ENCODE measurements around the gene TEDC2.

DNA sequence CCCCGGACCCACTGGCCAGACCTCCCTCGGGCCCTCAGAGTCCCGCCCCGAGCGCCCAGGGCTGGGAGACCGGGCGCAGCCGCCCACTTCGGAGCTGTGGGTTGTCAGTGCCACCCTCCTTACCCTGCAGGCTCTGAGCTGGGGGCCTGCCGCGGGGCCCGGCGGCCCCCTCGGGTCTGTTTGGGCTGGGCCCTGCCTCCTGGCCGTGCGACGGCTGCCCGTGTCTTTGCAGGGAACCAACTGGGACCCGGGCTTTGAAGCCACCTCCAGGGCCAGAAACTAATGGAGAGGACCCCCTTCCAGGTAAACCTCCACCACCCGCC lies 443 bp downstream of the TEDC2 start:
- TF ChIP-seq POLR2A (IDR thresholded peaks at IDR 0.05), result no peak
- TF ChIP-seq, protein P1, sequence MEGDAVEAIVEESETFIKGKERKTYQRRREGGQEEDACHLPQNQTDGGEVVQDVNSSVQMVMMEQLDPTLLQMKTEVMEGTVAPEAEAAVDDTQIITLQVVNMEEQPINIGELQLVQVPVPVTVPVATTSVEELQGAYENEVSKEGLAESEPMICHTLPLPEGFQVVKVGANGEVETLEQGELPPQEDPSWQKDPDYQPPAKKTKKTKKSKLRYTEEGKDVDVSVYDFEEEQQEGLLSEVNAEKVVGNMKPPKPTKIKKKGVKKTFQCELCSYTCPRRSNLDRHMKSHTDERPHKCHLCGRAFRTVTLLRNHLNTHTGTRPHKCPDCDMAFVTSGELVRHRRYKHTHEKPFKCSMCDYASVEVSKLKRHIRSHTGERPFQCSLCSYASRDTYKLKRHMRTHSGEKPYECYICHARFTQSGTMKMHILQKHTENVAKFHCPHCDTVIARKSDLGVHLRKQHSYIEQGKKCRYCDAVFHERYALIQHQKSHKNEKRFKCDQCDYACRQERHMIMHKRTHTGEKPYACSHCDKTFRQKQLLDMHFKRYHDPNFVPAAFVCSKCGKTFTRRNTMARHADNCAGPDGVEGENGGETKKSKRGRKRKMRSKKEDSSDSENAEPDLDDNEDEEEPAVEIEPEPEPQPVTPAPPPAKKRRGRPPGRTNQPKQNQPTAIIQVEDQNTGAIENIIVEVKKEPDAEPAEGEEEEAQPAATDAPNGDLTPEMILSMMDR (IDR thresholded peaks at IDR 0.05), result no peak
